SH-SY5Y (cell line): ENCODE data around the gene MCF2L.

ENCODE experiments used
- GATA2 ChIP-seq: IDR thresholded peaks from 2 replicates; pipeline ENCODE4 v1.6.1; 2011; ENCODE audit warnings: mild to moderate bottlenecking, low read depth, low read length
- GATA3 ChIP-seq: IDR thresholded peaks from 2 replicates; pipeline ENCODE4 v1.6.1; 2011; ENCODE audit warnings: low read depth, mild to moderate bottlenecking, low read length, moderate library complexity

GRCh38 chr13:113010510-113010865 lies 41.5 kb downstream of the MCF2L start:
- TF ChIP-seq GATA3 (no peak), GATA2 (no peak)
